Stimulated activated CD4-positive, alpha-beta T cell treated with anti-CD3 and anti-CD28 coated beads, Interleukin-12 subunit alpha, Interleukin-12 subunit beta, amount 100 ng/mL, for 48 hours (primary cell): ENCODE results near the gene ATG2A.

ENCODE experiments used
- DNase-seq, 3 donors: peaks; one replicate each; pipeline ENCODE4 v3.0.0-alpha.2; 2020; ENCODE audit warnings: low read depth in 2 of 3, low spot score in 1 of 3

The ATG2A gene

GRCh38 chr11:64872790-64873488, 44.1 kb downstream of the ATG2A start:
- DNase-seq = no peak

- no peak for DNase-seq
Observed at GRCh38 chr11:64871492-64871891, 45.5 kb downstream of the ATG2A start.

- no peak for DNase-seq
Observed at GRCh38 chr11:64870893-64871466, 46.0 kb downstream of the ATG2A start.

GRCh38 chr11:64870176-64870892, 46.7 kb downstream of the ATG2A start:
- no peak for DNase-seq

GRCh38 chr11:64869571-64870175, 47.3 kb downstream of the ATG2A start:
- DNase-seq = no peak

GRCh38 chr11:64868904-64869570, 48.0 kb downstream of the ATG2A start:
- peak in 1 of 3 donors; percentile 50 for DNase-seq

- DNase-seq = no peak
Observed at GRCh38 chr11:64867748-64868462, 49.1 kb downstream of the ATG2A start.

GRCh38 chr11:64866173-64866491, 50.9 kb downstream of the ATG2A start:
- no peak for DNase-seq

- DNase-seq = no peak
Observed at GRCh38 chr11:64865286-64866172, 51.5 kb downstream of the ATG2A start.

- DNase-seq = peak; percentile 63 to 74 (median 65)
Observed at GRCh38 chr11:64864473-64865285, 52.3 kb downstream of the ATG2A start.

GRCh38 chr11:64864135-64864472, 52.9 kb downstream of the ATG2A start:
- no peak for DNase-seq

- no peak for DNase-seq
Observed at GRCh38 chr11:64863391-64864060, 53.5 kb downstream of the ATG2A start.

- DNase-seq = no peak
Observed at GRCh38 chr11:64862987-64863390, 54.0 kb downstream of the ATG2A start.

- no peak for DNase-seq
Observed at GRCh38 chr11:64861227-64861975, 55.6 kb downstream of the ATG2A start.

- DNase-seq = peak in 2 of 3 donors; percentile 59 to 62
Observed at GRCh38 chr11:64859542-64860414, 57.2 kb downstream of the ATG2A start.

GRCh38 chr11:64858467-64859263, 58.3 kb downstream of the ATG2A start:
- DNase-seq = no peak
